WERI-Rb-1 (cell line): ENCODE results near the gene FAM114A2.
A peak's percentile ranks its signal among the peaks of the same experiment; 100 is the strongest.

Experiments
- DNase-seq: peaks from one replicate; pipeline ENCODE4 v3.0.0-alpha.2; 2020
- H3K27ac ChIP-seq: fragments of 250-450 bp; sonication (Bioruptor Pico); 2 replicates; pipeline ENCODE4 v1.5.1; 2020; ENCODE audit warnings: mild to moderate bottlenecking, moderate library complexity
- H3K27me3 ChIP-seq: fragments of 250-450 bp; sonication (Bioruptor Pico); 2 replicates; pipeline ENCODE4 v1.5.1; 2021; ENCODE audit warnings: mild to moderate bottlenecking, low read depth, moderate library complexity; ENCODE audit not compliant: insufficient read depth, severe bottlenecking
- H3K36me3 ChIP-seq: fragments of 250-450 bp; sonication (Bioruptor Pico); 2 replicates; pipeline ENCODE4 v1.5.1; 2020; ENCODE audit warnings: mild to moderate bottlenecking, moderate library complexity
- H3K4me3 ChIP-seq: 2 replicates; pipeline ENCODE4 v1.5.1; 2011; ENCODE audit warnings: low read depth, mild to moderate bottlenecking, control low read depth, low read length
- H3K9me3 ChIP-seq: fragments of 250-450 bp; sonication (Bioruptor Pico); 2 replicates; pipeline ENCODE4 v1.5.1; 2021; ENCODE audit warnings: mild to moderate bottlenecking, moderate library complexity; ENCODE audit not compliant: severe bottlenecking
- TF ChIP-seq, protein P1 (sequence below): IDR thresholded peaks from 2 replicates; pipeline ENCODE4 v1.5.1; 2011; ENCODE audit warnings: low read depth, mild to moderate bottlenecking, control low read depth, inconsistent platforms, low read length

Gene FAM114A2

GRCh38 chr5:153972240-153972639 lies 66.5 kb downstream of the FAM114A2 start:
- H3K9me3 ChIP-seq = no peaks in the 10 kb centered on the region
- TF ChIP-seq, protein P1, sequence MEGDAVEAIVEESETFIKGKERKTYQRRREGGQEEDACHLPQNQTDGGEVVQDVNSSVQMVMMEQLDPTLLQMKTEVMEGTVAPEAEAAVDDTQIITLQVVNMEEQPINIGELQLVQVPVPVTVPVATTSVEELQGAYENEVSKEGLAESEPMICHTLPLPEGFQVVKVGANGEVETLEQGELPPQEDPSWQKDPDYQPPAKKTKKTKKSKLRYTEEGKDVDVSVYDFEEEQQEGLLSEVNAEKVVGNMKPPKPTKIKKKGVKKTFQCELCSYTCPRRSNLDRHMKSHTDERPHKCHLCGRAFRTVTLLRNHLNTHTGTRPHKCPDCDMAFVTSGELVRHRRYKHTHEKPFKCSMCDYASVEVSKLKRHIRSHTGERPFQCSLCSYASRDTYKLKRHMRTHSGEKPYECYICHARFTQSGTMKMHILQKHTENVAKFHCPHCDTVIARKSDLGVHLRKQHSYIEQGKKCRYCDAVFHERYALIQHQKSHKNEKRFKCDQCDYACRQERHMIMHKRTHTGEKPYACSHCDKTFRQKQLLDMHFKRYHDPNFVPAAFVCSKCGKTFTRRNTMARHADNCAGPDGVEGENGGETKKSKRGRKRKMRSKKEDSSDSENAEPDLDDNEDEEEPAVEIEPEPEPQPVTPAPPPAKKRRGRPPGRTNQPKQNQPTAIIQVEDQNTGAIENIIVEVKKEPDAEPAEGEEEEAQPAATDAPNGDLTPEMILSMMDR = no peak
- no peaks in the 10 kb centered on the region for H3K36me3 ChIP-seq

GRCh38 chr5:153970496-153970895 lies 68.2 kb downstream of the FAM114A2 start:
- DNase-seq = no peak
- Histone ChIP-seq H3K27ac (no peak overlapping the region), H3K9me3 (no peaks in the 10 kb centered on the region), H3K27me3 (peaks cover 3% of the 10 kb centered on the region), H3K4me3 (no peak overlapping the region), H3K36me3 (no peaks in the 10 kb centered on the region)
- TF ChIP-seq, protein P1 = no peak

More at GRCh38 chr5:153972240-153972639, 66.5 kb downstream of the FAM114A2 start:
- Histone ChIP-seq H3K27ac (no peak overlapping the region), H3K4me3 (no peak overlapping the region), H3K27me3 (no peaks in the 10 kb centered on the region)
- no peak for DNase-seq

GRCh38 chr5:153969563-153969895 lies 69.2 kb downstream of the FAM114A2 start:
- H3K27me3 ChIP-seq = peaks cover 7% of the 10 kb centered on the region
- no peaks in the 10 kb centered on the region for H3K9me3 ChIP-seq
- H3K36me3 ChIP-seq = no peaks in the 10 kb centered on the region
- TF ChIP-seq, protein P1 = no peak
- H3K4me3 ChIP-seq = no peak overlapping the region
- no peak overlapping the region for H3K27ac ChIP-seq
- no peak for DNase-seq

DNA sequence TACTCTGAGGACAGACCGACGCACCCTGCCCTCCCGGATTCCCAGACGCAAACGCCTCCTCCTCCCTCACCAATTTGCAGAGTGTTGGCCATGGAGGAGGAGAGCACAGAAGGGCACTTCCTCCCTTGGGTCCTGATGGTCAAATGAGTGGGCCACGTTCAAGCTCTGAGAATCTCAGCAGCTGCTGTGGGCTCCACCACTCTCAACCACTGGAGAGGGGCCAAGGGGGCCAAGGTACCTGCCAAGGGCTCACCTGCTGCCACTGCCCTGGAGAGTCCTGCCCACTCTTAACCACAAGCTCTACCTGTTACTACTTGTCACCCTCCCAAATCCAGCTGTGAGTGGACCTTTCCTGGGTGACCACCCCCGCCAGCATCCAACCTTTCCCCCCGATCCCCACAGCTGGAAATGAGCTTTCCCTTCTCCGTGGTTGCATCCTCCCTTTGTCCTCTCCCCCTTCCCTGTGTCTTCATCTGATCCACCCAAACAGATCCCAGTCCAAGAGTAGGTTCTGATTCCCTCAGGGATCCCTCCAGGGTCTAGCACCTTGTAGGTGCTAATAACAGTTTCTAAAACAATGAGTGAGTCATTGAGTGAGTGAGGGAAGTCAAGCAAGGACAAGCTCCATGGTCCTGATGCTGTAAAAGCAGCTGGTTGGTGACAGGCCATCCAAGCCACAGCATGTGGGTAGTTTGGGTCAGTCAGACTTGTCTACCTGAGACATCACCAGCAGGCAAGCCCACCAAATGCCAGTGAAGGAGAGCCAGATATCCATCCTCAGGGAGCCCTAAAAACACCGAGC lies 69.7 kb downstream of the FAM114A2 start:
- H3K36me3 ChIP-seq = no peaks in the 10 kb centered on the region
- peaks cover 13% of the 10 kb centered on the region for H3K27me3 ChIP-seq
- TF ChIP-seq, protein P1 = no peak
- H3K9me3 ChIP-seq = no peaks in the 10 kb centered on the region
- H3K4me3 ChIP-seq = no peak overlapping the region
- H3K27ac ChIP-seq = no peak overlapping the region
- DNase-seq = no peak

- peaks cover 24% of the 10 kb centered on the region for H3K27me3 ChIP-seq
- no peak overlapping the region for H3K27ac ChIP-seq
- peak; percentile 53 for DNase-seq
- peaks cover 4% of the 10 kb centered on the region for H3K9me3 ChIP-seq
- TF ChIP-seq, protein P1 = peak; percentile 71; the same call in 1 of the 2 replicates
- H3K36me3 ChIP-seq = no peaks in the 10 kb centered on the region
- H3K4me3 ChIP-seq = no peak overlapping the region
Observed at GRCh38 chr5:153964880-153965645, 73.6 kb downstream of the FAM114A2 start.
